Large intestine (tissue), 3 donors: ENCODE data around the gene LAYN. TPM values are rescaled to one million over a fixed set of nuclear protein-coding genes. Genes with fewer than 3 reads are reported as not detected.

Source experiments
- DNase-seq, 2 donors: peaks; one replicate each; pipeline versions ENCODE4 v3.0.0 to v3.0.0-alpha.2; 2013
- H3K27ac ChIP-seq: one replicate; pipeline ENCODE4 v1.5.1; 2013; ENCODE audit warnings: low read length
- H3K27me3 ChIP-seq: 2 replicates; pipeline ENCODE4 v1.6.1; 2013; ENCODE audit warnings: low read length; ENCODE audit not compliant: control insufficient read depth, insufficient read depth
- H3K36me3 ChIP-seq: 2 replicates; pipeline ENCODE4 v1.6.1; 2013; ENCODE audit warnings: low read length; ENCODE audit not compliant: control insufficient read depth, insufficient read depth
- H3K4me1 ChIP-seq: one replicate; pipeline ENCODE4 v1.6.1; 2013; ENCODE audit warnings: low read length; ENCODE audit not compliant: control insufficient read depth, insufficient read depth
- H3K4me3 ChIP-seq: one replicate; pipeline ENCODE4 v1.5.1; 2013; ENCODE audit warnings: low read length
- H3K9me3 ChIP-seq: one replicate; pipeline ENCODE4 v1.6.1; 2013; ENCODE audit warnings: mild to moderate bottlenecking, low read depth, low read length, moderate library complexity; ENCODE audit not compliant: control insufficient read depth
- WGBS: methylation state at CpG from one replicate; pipeline ENCODE4 v1.1.5; 2013; ENCODE audit warnings: low lambda C conversion rate; ENCODE audit not compliant: insufficient coverage; 5-methylcytosine and 5-hydroxymethylcytosine counted together
- polyA plus RNA-seq: library from polyadenylated mRNA; unstranded; fragments of 120-200 nt; gene quantifications from one replicate; pipeline ENCODE4 v1.2.1, GENCODE V29; 2013

Gene LAYN
- polyA plus RNA-seq, 1 donor = 5.4 TPM

GRCh38 chr11:111530091-111530490 is 10.4 kb upstream of the LAYN start:
- no peaks in the 10 kb centered on the region for H3K4me1 ChIP-seq
- DNase-seq = no peak
- no CpG with 5 or more reads among the region's 3 CpGs for WGBS
- H3K9me3 ChIP-seq = no peaks in the 10 kb centered on the region
- H3K27me3 ChIP-seq = peaks cover 18% of the 10 kb centered on the region
- H3K4me3 ChIP-seq = no peak overlapping the region
- no peak overlapping the region for H3K27ac ChIP-seq
- no peaks in the 10 kb centered on the region for H3K36me3 ChIP-seq

GRCh38 chr11:111531136-111531535 is 9.4 kb upstream of the LAYN start:
- Histone ChIP-seq H3K4me3 (no peak overlapping the region), H3K9me3 (no peaks in the 10 kb centered on the region), H3K4me1 (no peaks in the 10 kb centered on the region), H3K27ac (no peak overlapping the region), H3K27me3 (peaks cover 15% of the 10 kb centered on the region), H3K36me3 (no peaks in the 10 kb centered on the region)
- DNase-seq = no peak

- WGBS = 85% methylated on average over 4 of the region's 9 CpGs
- H3K36me3 ChIP-seq = no peaks in the 10 kb centered on the region
- no peak for DNase-seq
- H3K9me3 ChIP-seq = no peaks in the 10 kb centered on the region
- H3K27me3 ChIP-seq = peaks cover 18% of the 10 kb centered on the region
- H3K4me1 ChIP-seq = no peaks in the 10 kb centered on the region
- H3K27ac ChIP-seq = no peak overlapping the region
- H3K4me3 ChIP-seq = no peak overlapping the region
Observed at GRCh38 chr11:111531687-111532364, 8.7 kb upstream of the LAYN start.

- Histone ChIP-seq H3K27me3 (peaks cover 21% of the 10 kb centered on the region), H3K9me3 (no peaks in the 10 kb centered on the region), H3K4me1 (no peaks in the 10 kb centered on the region), H3K4me3 (no peak overlapping the region), H3K36me3 (no peaks in the 10 kb centered on the region), H3K27ac (no peak overlapping the region)
- DNase-seq = no peak
- WGBS = 100% methylated on average over 1 of the region's 5 CpGs
Observed at GRCh38 chr11:111532365-111532709, 8.2 kb upstream of the LAYN start.

- no peak for DNase-seq
Observed at GRCh38 chr11:111535281-111535680, 5.2 kb upstream of the LAYN start.

GRCh38 chr11:111537336-111537860 is 3.1 kb upstream of the LAYN start:
- DNase-seq = no peak
- no peaks in the 10 kb centered on the region for H3K9me3 ChIP-seq
- WGBS = 83% methylated on average over 1 of the region's 3 CpGs

More at GRCh38 chr11:111535281-111535680, 5.2 kb upstream of the LAYN start:
- Histone ChIP-seq H3K4me1 (peaks cover 6% of the 10 kb centered on the region), H3K36me3 (no peaks in the 10 kb centered on the region), H3K27ac (no peak overlapping the region), H3K27me3 (peaks cover 40% of the 10 kb centered on the region), H3K9me3 (no peaks in the 10 kb centered on the region), H3K4me3 (no peak overlapping the region)
- no CpG with 5 or more reads among the region's 6 CpGs for WGBS

GRCh38 chr11:111538407-111539114 is 2.0 kb upstream of the LAYN start:
- no peak for DNase-seq
- WGBS = 100% methylated on average over 1 of the region's 1 CpG
- Histone ChIP-seq H3K27ac (no peak overlapping the region), H3K36me3 (no peaks in the 10 kb centered on the region), H3K4me1 (peaks cover 10% of the 10 kb centered on the region), H3K4me3 (no peak overlapping the region), H3K27me3 (peaks cover 59% of the 10 kb centered on the region), H3K9me3 (no peaks in the 10 kb centered on the region)

More at GRCh38 chr11:111537336-111537860, 3.1 kb upstream of the LAYN start:
- H3K27ac ChIP-seq = no peak overlapping the region
- H3K4me3 ChIP-seq = no peak overlapping the region
- H3K27me3 ChIP-seq = peaks cover 54% of the 10 kb centered on the region
- H3K36me3 ChIP-seq = no peaks in the 10 kb centered on the region
- peaks cover 10% of the 10 kb centered on the region for H3K4me1 ChIP-seq

GRCh38 chr11:111539426-111540113 is 950 bp upstream of the LAYN start:
- no CpG with 5 or more reads among the region's 9 CpGs for WGBS
- no peak for DNase-seq
- peaks cover 10% of the 10 kb centered on the region for H3K4me1 ChIP-seq
- H3K27me3 ChIP-seq = peaks cover 65% of the 10 kb centered on the region
- H3K36me3 ChIP-seq = no peaks in the 10 kb centered on the region
- no peak overlapping the region for H3K27ac ChIP-seq
- no peaks in the 10 kb centered on the region for H3K9me3 ChIP-seq
- H3K4me3 ChIP-seq = no peak overlapping the region

GRCh38 chr11:111540937-111541253 is 375 bp downstream of the LAYN start:
- Histone ChIP-seq H3K4me1 (peaks cover 10% of the 10 kb centered on the region), H3K27ac (no peak overlapping the region), H3K36me3 (no peaks in the 10 kb centered on the region), H3K27me3 (peaks cover 75% of the 10 kb centered on the region), H3K9me3 (no peaks in the 10 kb centered on the region), H3K4me3 (peak overlapping the region; percentile 36)
- no peak for DNase-seq
- WGBS = no CpG with 5 or more reads among the region's 22 CpGs

GRCh38 chr11:111541254-111542061 is 938 bp downstream of the LAYN start:
- Histone ChIP-seq H3K4me1 (peaks cover 10% of the 10 kb centered on the region), H3K27ac (no peak overlapping the region), H3K9me3 (no peaks in the 10 kb centered on the region), H3K36me3 (no peaks in the 10 kb centered on the region), H3K4me3 (peak overlapping the region; percentile 36), H3K27me3 (peaks cover 76% of the 10 kb centered on the region)
- WGBS = no CpG with 5 or more reads among the region's 41 CpGs
- peak in 1 of 2 donors; percentile 39 for DNase-seq
